Colonic mucosa (tissue), 4 donors: Measurements from ENCODE around the gene ACTRT2. TPM values are rescaled to one million over a fixed set of nuclear protein-coding genes. Genes with fewer than 3 reads are reported as not detected.

Experiments used
- DNase-seq: peaks from one replicate; pipeline ENCODE4 v3.0.0-alpha.2; 2020
- H3K27ac ChIP-seq: fragments of 200-600 bp; one replicate; pipeline ENCODE4 v1.8.0; 2021
- H3K27me3 ChIP-seq: fragments of 200-600 bp; one replicate; pipeline ENCODE4 v1.8.0; 2021
- H3K36me3 ChIP-seq: fragments of 200-600 bp; one replicate; pipeline ENCODE4 v1.8.0; 2021
- H3K4me1 ChIP-seq: fragments of 200-600 bp; one replicate; pipeline ENCODE4 v1.8.0; 2021; ENCODE audit warnings: mild to moderate bottlenecking
- H3K4me3 ChIP-seq: fragments of 200-600 bp; one replicate; pipeline ENCODE4 v1.8.0; 2021
- H3K9ac ChIP-seq, 2 donors: one replicate each; pipeline ENCODE4 v1.7.0; 2013; ENCODE audit warnings: control low read depth in 2 of 2, low read depth in 2 of 2, low read length in 2 of 2
- H3K9me3 ChIP-seq: fragments of 200-600 bp; one replicate; pipeline ENCODE4 v1.8.0; 2021
- CTCF ChIP-seq: fragments of 200-600 bp; IDR thresholded peaks from one replicate; pipeline ENCODE4 v1.8.0; 2022; ENCODE audit warnings: antibody characterized with exemption, mild to moderate bottlenecking
- intact Hi-C: fragments of 100-400 bp; cut with DNase I; formaldehyde crosslinking; loops from one replicate; pipeline ENCODE4 v1.14.1; 2022
- total RNA-seq, 2 donors: library from RNA; stranded (reverse); fragmentation: NEBNext Ultra II Directional in 1 of 2; extraction: Animal tissue kit (Norgen Biotek cat#: 25700) in 1 of 2; gene quantifications; one replicate each; pipeline ENCODE4 v1.2.1, GENCODE V29; 2021
- donor health status: healthy.
- donor health status: DM: no; HTN: no; CAD: no.
- donor health status: DM: no; HTN: no; CAD: no.

ACTRT2 gene
- total RNA-seq, 2 donors from 2014 or later = not detected

GRCh38 chr1:2982615-2983318 lies 38.5 kb upstream of the ACTRT2 start:
- H3K27me3 ChIP-seq = no peaks in the 10 kb centered on the region
- TF ChIP-seq CTCF = no peak
- intact Hi-C loops = no loop called here
- no peaks in the 10 kb centered on the region for H3K4me1 ChIP-seq
- DNase-seq = no peak
- H3K9me3 ChIP-seq = no peaks in the 10 kb centered on the region
- H3K9ac ChIP-seq = no peak overlapping the region
- no peak overlapping the region for H3K27ac ChIP-seq
- H3K36me3 ChIP-seq = no peaks in the 10 kb centered on the region
- H3K4me3 ChIP-seq = no peak overlapping the region

- Histone ChIP-seq H3K27ac (no peak overlapping the region), H3K4me1 (no peaks in the 10 kb centered on the region), H3K4me3 (no peak overlapping the region), H3K9ac (no peak overlapping the region), H3K36me3 (no peaks in the 10 kb centered on the region), H3K27me3 (no peaks in the 10 kb centered on the region), H3K9me3 (no peaks in the 10 kb centered on the region)
- intact Hi-C loops = no loop called here
- no peak for DNase-seq
- no peak for TF ChIP-seq CTCF
Measured at GRCh38 chr1:2983319-2983705, 38.0 kb upstream of the ACTRT2 start.

GRCh38 chr1:2983706-2984398 lies 37.4 kb upstream of the ACTRT2 start:
- no peaks in the 10 kb centered on the region for H3K4me1 ChIP-seq
- no peaks in the 10 kb centered on the region for H3K9me3 ChIP-seq
- intact Hi-C loops = no loop called here
- no peak overlapping the region for H3K4me3 ChIP-seq
- DNase-seq = no peak
- H3K9ac ChIP-seq = no peak overlapping the region
- no peak for TF ChIP-seq CTCF
- H3K27me3 ChIP-seq = no peaks in the 10 kb centered on the region
- H3K36me3 ChIP-seq = no peaks in the 10 kb centered on the region
- H3K27ac ChIP-seq = no peak overlapping the region

- no peak for TF ChIP-seq CTCF
- no peak for DNase-seq
- no peak overlapping the region for H3K27ac ChIP-seq
- intact Hi-C loops = no loop called here
- no peaks in the 10 kb centered on the region for H3K9me3 ChIP-seq
- H3K36me3 ChIP-seq = no peaks in the 10 kb centered on the region
- no peaks in the 10 kb centered on the region for H3K27me3 ChIP-seq
- H3K9ac ChIP-seq = no peak overlapping the region
- H3K4me3 ChIP-seq = no peak overlapping the region
- no peaks in the 10 kb centered on the region for H3K4me1 ChIP-seq
Measured at GRCh38 chr1:2984399-2985061, 36.7 kb upstream of the ACTRT2 start.

- Histone ChIP-seq H3K9ac (no peak overlapping the region), H3K4me3 (no peak overlapping the region), H3K36me3 (no peaks in the 10 kb centered on the region), H3K9me3 (no peaks in the 10 kb centered on the region), H3K4me1 (no peaks in the 10 kb centered on the region), H3K27me3 (no peaks in the 10 kb centered on the region), H3K27ac (no peak overlapping the region)
- no peak for TF ChIP-seq CTCF
- intact Hi-C loops = no loop called here
- no peak for DNase-seq
Measured at GRCh38 chr1:2985067-2985561, 36.2 kb upstream of the ACTRT2 start.
